ENCODE results near the gene TMEM14B. TPM values are rescaled to one million over a fixed set of nuclear protein-coding genes. Genes with fewer than 3 reads are reported as not detected.
A peak's percentile ranks its signal among the peaks of the same experiment; 100 is the strongest.
"Not testable (repeated sequence)": the region's sequence is repeated elsewhere in the genome, so short reads cannot be mapped to it uniquely, and the experiment has no call there.

Gene TMEM14B
- total RNA-seq, 4 donors from 2014 or later: 35.4 to 77.2 (median 66.2) TPM

DNA sequence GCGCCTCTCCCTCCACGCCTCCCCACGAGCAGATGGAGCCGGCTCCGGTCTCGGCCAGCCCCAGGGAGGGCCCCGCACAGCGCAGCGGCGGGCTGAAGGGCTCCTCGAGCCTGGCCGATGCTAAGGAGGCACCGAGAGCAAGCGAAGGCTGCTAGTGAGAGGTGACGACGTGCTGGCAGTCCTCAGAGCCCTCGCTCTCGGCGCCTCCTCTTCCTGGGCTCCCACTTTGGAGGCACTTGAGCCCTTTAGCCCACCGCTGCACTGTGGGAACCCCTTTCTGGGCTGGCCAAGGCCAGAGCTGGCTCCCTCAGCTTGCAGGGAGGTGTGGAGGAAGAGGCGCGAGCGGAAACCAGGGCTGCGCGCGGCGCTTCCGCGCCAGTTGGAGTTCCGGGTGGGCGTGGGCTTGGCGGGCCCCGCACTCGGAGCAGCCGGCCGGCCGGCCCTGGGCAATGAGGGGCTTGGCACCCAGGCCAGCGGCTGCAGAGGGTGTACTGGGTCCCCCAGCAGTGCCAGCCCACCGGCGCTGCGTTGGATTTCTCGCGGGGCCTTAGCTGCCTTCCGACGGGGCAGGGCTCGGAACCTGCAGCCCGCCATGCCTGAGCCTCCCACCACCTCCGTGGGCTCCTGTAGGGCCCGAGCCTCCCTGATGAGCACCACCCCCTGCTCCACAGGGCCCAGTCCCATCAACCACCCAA lies 27.2 kb upstream of the TMEM14B start:
- peak overlapping the region; percentile 81 to 87 (median 84) for H3K27ac ChIP-seq (replicated peaks in 1 of 4)
- intact Hi-C loops (cut with DNase I): no loop called here
- DNase-seq (ENCODE audit: extremely low spot score): no peak
- H3K9me3 ChIP-seq: no peaks in the 10 kb centered on the region
- H3K4me3 ChIP-seq: peak overlapping the region; percentile 62 to 70 (median 65)
- H3K27me3 ChIP-seq: no peaks in the 10 kb centered on the region
- peaks cover 26 to 45% (median 37%) of the 10 kb centered on the region in 4 donors for H3K4me1 ChIP-seq
- H3K36me3 ChIP-seq: peaks cover 0 to 9% (median 5%) of the 10 kb centered on the region in 4 donors
- WGBS: 3% methylated on average over 6 of the region's 49 CpGs
- TF ChIP-seq POLR2A (IDR thresholded peaks at IDR 0.05; ENCODE audit: low read depth): no peak
- peak; percentile 27 to 47 for TF ChIP-seq POLR2AphosphoS5 (IDR thresholded peaks at IDR 0.05)

- Histone ChIP-seq H3K36me3 (peaks cover 0 to 17% (median 13%) of the 10 kb centered on the region in 4 donors), H3K4me1 (peaks cover 33 to 53% (median 43%) of the 10 kb centered on the region in 4 donors), H3K27ac (replicated peaks in 1 of 4) (peak overlapping the region; percentile 81 to 87 (median 84)), H3K4me3 (peak overlapping the region; percentile 62 to 70 (median 65))
- H3K27me3 ChIP-seq; intact Hi-C loops (cut with DNase I); H3K9me3 ChIP-seq: not testable (repeated sequence)
- 82% methylated on average over 15 of the region's 17 CpGs for WGBS
- DNase-seq (ENCODE audit: extremely low spot score): peak; percentile 39
These were observed 26.4 kb upstream of the TMEM14B start for GRCh38 chr6:10720960-10721849.

GRCh38 chr6:10721850-10722569 lies 25.6 kb upstream of the TMEM14B start:
- 78% methylated on average over 11 of the region's 11 CpGs for WGBS
- peaks cover 0 to 25% (median 21%) of the 10 kb centered on the region in 4 donors for H3K36me3 ChIP-seq
- peaks cover 35 to 60% (median 46%) of the 10 kb centered on the region in 4 donors for H3K4me1 ChIP-seq
- H3K27me3 ChIP-seq: no peaks in the 10 kb centered on the region
- H3K4me3 ChIP-seq: peak overlapping the region; percentile 68 to 74 (median 70)
- TF ChIP-seq CTCF (IDR thresholded peaks at IDR 0.05) (no peak), EP300 (IDR thresholded peaks at IDR 0.05) (no peak), POLR2A (IDR thresholded peaks at IDR 0.05; ENCODE audit: low read depth) (no peak), POLR2AphosphoS5 (IDR thresholded peaks at IDR 0.05) (no peak)
- no peaks in the 10 kb centered on the region for H3K9me3 ChIP-seq
- intact Hi-C loops (cut with DNase I): loop anchor here (2.0 kb wide), 1 partner anchor 25 kb away; the partner anchor contains the start of gene TMEM14B
- H3K27ac ChIP-seq (replicated peaks in 1 of 4): peak overlapping the region; percentile 84 to 92 (median 86)
- peak; percentile 47 for DNase-seq (ENCODE audit: extremely low spot score)

- H3K4me1 ChIP-seq: peaks cover 35 to 60% (median 46%) of the 10 kb centered on the region in 4 donors
- intact Hi-C loops (cut with DNase I): loop anchor here (2.0 kb wide), 1 partner anchor 24 kb away; the partner anchor contains the start of gene TMEM14B
These were observed 25.1 kb upstream of the TMEM14B start for GRCh38 chr6:10722570-10722819.

More at GRCh38 chr6:10722570-10722819, 25.1 kb upstream of the TMEM14B start:
- Histone ChIP-seq H3K27me3 (no peaks in the 10 kb centered on the region), H3K9me3 (no peaks in the 10 kb centered on the region), H3K36me3 (peaks cover 0 to 30% (median 26%) of the 10 kb centered on the region in 4 donors), H3K27ac (replicated peaks in 1 of 4) (peak overlapping the region; percentile 84 to 92 (median 86)), H3K4me3 (peak overlapping the region; percentile 68 to 74 (median 70))
- TF ChIP-seq EP300 (IDR thresholded peaks at IDR 0.05) (no peak), POLR2A (IDR thresholded peaks at IDR 0.05; ENCODE audit: low read depth) (no peak), POLR2AphosphoS5 (IDR thresholded peaks at IDR 0.05) (no peak), CTCF (IDR thresholded peaks at IDR 0.05) (no peak)
- no peak for DNase-seq (ENCODE audit: extremely low spot score)
- 0% methylated on average over 6 of the region's 6 CpGs for WGBS

Data from esophagus muscularis mucosa (tissue), 4 donors.